ENCODE measurements around the gene SCN10A.

- no peak for TF ChIP-seq CTCF (IDR thresholded peaks at IDR 0.05)
- no peak for TF ChIP-seq ZFX (IDR thresholded peaks at IDR 0.05; ENCODE audit: borderline replicate concordance)
Observed at GRCh38 chr3:38800511-38800910, 15.5 kb downstream of the SCN10A start.

Measured in 22Rv1 (cell line).